GM12875 (cell line): ENCODE data around the gene NUBPL.
"Not testable (repeated sequence)": the region's sequence is repeated elsewhere in the genome, so short reads cannot be mapped to it uniquely, and the experiment has no call there.

Experiments used
- H3K4me3 ChIP-seq: one replicate; pipeline ENCODE4 v1.5.1; 2011; ENCODE audit warnings: low read depth, low read length, control low read depth
- TF ChIP-seq, protein P1 (sequence below): IDR thresholded peaks from 2 replicates; pipeline ENCODE4 v1.5.1; 2011; ENCODE audit warnings: low read depth, mild to moderate bottlenecking, control low read depth, inconsistent platforms, low read length, moderate library complexity, borderline replicate concordance; ENCODE audit not compliant: insufficient read depth

Gene NUBPL

DNA sequence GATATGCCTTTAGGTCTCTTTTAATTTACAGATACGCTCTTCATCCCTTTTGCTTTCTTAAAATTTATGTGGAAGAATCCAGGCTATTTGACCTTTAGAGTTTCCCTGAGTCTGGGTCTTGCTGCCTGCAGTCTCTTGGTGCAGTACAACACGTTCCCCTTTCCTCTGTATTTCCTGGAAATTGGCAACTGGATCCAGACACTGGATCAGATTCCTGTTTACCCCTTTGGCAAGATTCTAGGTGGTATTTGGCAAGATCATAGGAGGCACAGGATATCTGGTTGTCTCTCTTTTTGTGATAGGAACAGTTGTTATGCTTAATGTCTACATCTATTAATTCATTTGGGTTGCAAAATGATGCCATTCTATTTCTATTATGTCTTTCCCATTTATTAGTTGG is 328.1 kb downstream of the NUBPL start:
- TF ChIP-seq, protein P1, sequence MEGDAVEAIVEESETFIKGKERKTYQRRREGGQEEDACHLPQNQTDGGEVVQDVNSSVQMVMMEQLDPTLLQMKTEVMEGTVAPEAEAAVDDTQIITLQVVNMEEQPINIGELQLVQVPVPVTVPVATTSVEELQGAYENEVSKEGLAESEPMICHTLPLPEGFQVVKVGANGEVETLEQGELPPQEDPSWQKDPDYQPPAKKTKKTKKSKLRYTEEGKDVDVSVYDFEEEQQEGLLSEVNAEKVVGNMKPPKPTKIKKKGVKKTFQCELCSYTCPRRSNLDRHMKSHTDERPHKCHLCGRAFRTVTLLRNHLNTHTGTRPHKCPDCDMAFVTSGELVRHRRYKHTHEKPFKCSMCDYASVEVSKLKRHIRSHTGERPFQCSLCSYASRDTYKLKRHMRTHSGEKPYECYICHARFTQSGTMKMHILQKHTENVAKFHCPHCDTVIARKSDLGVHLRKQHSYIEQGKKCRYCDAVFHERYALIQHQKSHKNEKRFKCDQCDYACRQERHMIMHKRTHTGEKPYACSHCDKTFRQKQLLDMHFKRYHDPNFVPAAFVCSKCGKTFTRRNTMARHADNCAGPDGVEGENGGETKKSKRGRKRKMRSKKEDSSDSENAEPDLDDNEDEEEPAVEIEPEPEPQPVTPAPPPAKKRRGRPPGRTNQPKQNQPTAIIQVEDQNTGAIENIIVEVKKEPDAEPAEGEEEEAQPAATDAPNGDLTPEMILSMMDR = no peak

DNA sequence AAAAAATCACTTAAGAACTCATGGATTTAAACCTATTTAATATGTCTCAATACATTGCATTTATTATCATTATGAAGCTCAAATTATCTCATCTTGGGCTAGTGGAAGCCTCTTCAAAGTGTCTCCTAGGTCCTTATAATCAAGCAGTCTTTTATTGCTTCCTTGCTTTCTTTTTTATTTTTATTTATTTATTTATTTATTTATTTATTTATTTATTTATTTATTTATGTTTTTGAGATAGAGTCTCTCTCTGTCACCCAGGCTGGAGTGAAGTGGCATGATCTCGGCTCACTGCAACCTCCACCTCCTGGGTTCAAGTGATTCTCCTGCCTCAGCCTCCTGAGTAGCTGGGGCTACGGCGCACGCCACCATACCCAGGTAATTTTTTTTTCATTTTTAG is 329.0 kb downstream of the NUBPL start:
- H3K4me3 ChIP-seq = not testable (repeated sequence)

More for the DNA sequence above, 328.1 kb downstream of the NUBPL start:
- H3K4me3 ChIP-seq = no peak overlapping the region

DNA sequence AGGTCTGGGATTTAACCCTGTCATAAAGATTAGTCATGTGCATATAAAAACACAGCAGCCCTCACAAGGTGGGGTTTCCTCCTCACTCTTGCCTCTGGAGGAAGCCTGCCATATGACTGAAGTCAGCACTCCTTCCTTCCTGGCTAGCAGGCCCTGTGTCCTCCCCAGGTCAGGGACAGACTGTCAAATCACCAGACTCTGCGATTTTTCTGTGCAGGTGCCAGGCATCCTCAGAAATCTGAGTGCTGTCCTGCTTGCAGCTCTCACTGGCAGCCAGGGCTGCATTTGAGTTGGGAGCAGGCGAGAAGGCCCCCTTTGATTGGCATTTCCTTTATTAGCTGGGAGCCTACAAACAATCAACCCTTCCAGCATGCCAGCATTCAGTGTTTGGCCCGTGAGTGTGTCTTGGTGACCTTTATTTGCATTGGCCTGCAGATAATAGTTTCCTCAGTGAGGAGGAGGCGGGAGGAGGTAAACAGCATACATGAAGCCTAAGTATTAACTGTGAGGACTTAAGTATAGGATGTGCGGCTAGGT is 332.1 kb downstream of the NUBPL start:
- TF ChIP-seq, protein P1 = no peak
- no peak overlapping the region for H3K4me3 ChIP-seq

DNA sequence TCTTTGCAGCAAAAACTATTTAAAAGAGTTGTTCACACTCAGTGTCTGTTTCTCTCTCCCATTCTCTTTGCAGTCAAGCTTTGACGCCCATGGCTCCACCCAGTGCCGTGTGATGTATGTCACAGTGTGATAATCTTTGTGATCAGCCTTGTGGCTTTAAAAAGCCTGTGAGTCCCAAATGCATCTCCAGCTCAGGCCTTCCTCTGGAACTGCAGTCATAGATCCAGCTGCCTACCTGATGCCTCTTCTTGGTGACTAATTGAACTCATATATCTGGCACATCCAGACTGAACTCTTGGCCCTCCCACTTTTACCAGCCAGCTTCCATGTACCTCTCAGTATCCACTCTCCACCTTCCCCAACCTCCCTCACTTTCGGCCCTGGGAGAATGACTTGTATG is 333.1 kb downstream of the NUBPL start:
- TF ChIP-seq, protein P1 = no peak
- H3K4me3 ChIP-seq = no peak overlapping the region

DNA sequence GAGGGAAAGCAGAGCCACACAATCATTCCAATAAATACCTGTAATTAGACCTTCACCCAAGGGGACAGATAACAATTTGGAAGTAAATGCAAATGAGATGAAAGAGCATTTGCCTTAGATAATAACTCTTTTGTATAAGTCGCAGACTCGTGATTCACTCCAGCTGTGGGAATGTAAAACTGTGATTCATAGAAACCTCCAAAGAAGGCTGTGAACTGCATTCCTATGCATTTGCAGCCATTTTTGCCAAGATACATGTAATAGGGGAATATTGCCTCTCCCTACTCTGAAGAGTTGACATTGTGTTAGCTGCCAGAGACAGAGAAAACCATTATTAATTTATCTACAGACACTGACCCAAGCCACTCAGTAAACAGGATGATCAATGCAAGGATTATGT is 334.0 kb downstream of the NUBPL start:
- TF ChIP-seq, protein P1 = no peak
- H3K4me3 ChIP-seq = no peak overlapping the region

DNA sequence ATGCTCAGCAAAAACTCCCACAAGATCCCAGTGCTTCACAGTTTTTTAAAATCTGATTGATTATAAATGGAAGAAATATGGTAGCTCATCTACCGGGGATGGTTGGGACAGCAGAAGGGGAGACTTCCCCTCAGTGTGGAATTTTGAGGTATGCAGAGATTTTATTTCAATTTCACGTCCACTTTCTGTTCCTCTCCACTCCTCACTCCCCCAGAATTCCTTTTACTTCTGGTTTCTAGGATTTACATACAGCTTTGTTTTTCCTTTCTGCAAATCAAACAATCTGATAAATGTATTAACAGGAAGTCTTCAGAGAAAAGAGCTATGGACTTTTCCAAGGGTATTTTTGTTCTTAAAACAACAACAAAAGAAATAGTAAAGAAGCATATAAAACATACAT is 334.4 kb downstream of the NUBPL start:
- H3K4me3 ChIP-seq = no peak overlapping the region
- TF ChIP-seq, protein P1 = no peak

DNA sequence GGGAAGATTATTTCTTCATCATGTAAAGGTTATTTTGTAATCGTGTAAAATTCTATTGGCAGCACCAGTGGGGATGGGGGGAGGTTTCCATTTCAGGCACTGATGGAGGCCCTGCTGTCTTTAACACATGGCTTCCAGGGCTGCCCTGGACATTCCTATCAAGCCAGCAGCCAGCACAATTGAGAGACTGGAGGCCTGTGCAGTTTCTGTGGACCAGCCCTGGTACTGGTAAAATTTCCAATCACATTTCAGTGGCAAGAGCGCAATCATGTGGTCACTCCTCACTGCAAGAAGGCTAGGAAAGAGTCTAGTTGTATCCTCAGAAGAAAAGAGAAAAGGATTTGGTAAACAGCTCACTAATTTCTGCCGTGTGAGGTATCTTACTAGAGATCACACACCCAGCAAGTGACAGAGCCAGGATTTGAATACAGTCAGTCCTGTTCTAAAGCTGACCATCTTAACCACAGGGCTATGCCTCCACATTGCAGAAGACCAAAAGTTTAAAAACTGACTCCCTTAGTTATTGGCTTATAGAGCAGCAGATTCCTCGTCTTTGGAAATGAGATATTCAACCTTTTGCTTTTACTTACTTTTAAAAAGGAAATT is 336.5 kb downstream of the NUBPL start:
- no peak overlapping the region for H3K4me3 ChIP-seq
- TF ChIP-seq, protein P1 = no peak
